GM19372 (cell line): ENCODE measurements around the gene CHP2.
"Not testable (repeated sequence)": the region's sequence is repeated elsewhere in the genome, so short reads cannot be mapped to it uniquely, and the experiment has no call there.

Experiments used
- ATAC-seq: cut with Tn5 transposase; IDR thresholded peaks from one replicate; pipeline ENCODE4 v1.9.1; 2021; ENCODE audit warnings: mild to moderate bottlenecking, low read depth, moderate library complexity; ENCODE audit not compliant: unreplicated experiment

Gene CHP2

DNA sequence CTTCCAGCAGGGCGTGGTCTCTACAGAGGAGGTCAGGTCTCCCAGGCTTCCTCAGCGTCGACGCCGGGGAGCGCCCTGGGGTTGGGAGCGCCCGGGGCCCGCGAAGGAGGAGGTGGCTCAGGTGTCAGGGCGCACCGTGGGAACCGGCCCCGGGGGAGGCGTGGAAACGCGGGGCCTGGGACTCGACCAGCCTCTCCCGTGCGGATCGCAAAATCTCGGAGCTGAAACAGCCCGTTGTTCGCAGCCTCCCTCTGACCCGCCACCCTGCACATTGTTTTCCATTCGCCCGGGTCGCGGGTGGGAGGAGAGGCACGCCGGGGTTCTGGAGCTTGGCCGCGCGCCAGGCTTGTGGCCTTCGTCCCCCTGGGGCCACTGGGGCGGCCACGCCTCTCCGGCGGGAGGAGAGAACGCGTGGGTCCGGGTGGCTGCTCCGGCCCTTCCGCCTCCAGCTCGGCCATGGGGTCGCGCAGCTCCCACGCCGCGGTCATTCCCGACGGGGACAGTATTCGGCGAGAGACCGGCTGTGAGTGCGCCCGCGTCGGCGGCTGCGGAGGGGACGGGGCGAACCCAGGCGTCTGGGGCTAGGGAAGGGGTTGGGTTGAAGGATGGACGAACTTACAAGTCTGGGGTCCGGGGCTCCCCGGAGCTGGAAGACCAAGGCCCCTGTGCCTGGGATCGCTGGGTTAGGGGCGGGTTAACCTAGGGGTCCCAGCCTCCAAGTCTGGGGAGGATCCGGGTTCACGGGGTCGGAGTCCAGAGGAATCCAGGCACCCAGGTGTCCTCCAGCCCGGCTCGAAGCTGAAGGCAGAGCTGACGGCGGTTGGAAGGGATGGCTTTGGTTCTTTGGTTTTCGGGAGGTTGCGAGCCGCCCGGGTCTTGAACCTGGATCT, at the start of gene CHP2:
CHP2 (plus strand) TSS at position 433 of the 890 bp plus-strand sequence; CDS start at position 457, 24 bp downstream.
- no peak for ATAC-seq

DNA sequence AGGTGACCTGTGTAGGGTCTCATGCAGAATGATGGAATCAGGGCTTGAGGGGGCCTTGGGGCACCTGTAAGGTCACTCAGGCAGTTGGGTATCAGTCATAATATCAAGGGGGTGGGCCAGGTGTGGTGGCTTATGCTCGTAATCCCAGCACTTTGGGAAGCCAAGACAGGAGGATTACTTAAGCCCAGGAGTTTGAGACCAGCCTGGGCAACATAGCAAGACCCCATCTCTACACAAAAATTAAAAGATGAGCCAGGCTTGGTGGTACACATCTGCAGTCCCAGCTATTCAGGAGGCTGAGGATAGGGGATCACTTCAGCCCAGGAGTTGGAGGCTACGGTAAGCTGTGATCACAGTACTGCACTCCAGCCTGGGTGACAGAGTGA, 49.3 kb upstream of the CHP2 start:
- ATAC-seq: no peak

DNA sequence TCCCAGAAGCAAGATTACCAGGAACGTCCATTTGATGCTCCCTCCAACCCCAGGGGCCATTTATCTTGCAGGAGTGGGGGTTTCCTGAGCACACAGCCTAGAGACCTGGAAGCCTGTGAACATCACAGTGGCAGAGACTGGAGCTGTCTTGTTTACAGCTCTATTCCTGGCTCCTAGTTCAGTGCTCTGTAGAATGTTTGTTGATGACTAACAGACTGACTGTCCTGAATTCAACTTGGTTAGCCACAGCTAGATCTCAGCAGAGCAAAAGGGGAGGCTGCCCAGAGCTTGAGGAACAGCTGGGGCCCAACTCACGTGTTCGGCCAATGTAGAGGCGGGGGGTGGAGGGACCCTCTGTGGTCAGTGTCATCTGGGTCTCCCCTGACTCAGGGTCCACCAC, 48.4 kb upstream of the CHP2 start:
- ATAC-seq: no peak

DNA sequence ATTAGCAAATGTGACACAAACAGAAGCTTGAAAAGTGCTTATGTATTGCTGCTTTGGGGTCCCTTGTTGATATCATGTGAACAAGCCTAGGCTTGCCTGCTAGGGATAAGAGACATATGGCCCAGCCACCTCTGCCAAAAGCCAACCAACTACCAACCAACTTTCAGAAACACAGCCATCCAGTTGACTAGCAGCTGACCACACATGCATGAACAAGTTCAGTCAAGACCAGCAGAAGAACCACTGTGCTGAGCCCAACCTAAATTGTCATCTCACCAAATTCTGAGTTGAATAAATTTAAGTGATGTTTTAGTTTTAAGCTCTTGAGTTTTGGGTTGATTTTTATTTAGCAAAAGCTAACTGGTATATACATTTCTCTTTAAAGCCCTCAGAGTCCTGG, 45.3 kb upstream of the CHP2 start:
- ATAC-seq: no peak

DNA sequence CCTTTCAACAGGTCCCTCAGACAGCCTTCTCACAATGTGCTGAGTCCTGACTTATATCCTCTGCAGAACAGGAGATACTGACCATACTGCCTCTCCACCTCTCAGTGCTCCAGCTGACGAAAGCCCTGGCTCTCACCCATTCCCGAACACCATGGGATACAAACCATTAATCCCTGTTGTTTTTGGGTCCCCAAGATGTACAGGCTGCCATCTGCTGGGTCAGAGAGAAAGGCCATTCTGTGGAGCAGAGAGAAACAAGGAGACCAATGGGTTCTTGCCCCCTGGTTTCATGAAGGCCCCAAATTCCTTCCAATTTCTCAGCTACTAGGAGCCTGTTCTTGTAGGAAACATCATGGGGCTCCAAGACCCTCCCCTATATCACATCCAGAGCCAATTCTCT, 44.8 kb upstream of the CHP2 start:
- ATAC-seq: no peak

DNA sequence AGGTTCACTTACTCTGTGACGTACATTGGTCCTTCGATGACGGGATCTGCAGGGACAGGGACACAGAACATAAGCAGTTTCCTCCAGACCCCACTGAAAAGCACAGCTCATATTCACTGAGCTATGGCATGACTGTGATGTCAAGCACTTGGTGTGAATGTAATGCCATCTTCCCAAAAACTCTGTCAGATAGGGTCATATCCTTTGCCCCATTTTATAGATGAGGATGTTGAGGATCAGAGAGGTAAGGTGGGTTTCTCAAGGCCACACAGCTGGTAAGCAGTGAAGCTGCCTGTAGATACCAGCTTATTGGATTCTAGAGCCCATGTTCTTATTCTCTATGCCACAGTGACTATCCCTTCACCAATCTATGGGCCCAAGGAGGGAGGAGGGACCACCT, 44.3 kb upstream of the CHP2 start:
- ATAC-seq: no peak

DNA sequence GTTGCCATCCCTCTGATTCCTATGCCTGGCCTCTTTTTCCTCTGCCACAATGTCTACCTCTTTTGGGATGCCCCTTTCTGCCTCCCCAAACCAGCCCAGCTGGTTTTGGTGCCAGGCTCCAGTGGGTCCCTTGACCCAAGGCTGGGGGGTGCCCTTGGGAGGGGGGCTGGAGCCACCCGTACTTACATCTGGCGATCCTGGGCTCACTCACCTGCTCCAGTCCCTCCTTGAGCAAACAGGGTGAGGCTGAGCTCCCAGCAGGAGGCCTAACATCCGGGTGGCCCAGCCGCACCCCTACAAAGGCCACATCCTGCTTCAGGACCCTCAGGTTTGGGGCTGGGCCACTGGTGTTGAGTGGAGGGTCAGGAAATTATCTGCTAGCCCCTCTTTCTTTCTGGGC, 43.0 kb upstream of the CHP2 start:
- ATAC-seq: no peak

DNA sequence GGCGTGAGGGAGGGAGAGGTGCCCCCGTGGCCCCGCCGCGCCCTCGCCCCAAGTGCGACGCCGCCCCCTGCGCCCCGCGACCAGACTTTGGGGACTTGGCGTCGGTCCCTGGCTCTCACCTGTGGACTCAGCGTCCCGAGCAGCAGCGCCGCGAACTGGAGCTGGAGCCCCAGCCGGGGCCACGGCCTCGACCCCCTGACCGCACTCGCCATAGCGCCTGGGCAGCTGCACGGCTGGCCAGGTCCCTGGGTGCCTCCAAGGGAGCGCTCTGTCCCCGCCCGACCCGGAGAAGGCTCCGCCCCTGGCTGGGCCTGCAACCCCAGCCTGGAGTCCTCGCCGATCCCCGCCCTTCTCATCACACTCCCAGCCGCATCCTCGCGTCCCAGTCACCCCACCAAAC, 41.9 kb upstream of the CHP2 start, which contains the start of gene ERN2:
ERN2 (minus strand) TSS at position 247 of the 400 bp plus-strand sequence; CDS start at position 212, 35 bp downstream.
- no peak for ATAC-seq

DNA sequence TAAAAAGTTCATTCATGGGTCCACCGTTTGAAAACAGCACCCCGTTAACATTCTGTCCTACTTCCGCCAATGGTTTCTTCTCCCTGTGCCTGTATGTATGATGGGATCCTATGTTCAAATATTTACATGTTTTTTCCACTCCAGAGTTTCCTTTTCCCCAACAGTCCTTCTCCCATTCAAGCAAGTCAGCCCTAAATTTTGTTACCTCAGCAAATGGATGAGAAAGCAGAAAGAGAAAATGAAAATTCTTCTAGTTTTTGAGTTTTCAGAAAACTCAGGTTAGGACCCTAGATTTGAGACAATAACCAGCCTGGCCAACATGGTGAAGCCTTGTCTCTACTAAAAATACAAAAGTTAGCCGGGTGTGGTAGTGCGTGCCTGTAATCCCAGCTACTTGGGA, 38.3 kb upstream of the CHP2 start:
- no peak for ATAC-seq

DNA sequence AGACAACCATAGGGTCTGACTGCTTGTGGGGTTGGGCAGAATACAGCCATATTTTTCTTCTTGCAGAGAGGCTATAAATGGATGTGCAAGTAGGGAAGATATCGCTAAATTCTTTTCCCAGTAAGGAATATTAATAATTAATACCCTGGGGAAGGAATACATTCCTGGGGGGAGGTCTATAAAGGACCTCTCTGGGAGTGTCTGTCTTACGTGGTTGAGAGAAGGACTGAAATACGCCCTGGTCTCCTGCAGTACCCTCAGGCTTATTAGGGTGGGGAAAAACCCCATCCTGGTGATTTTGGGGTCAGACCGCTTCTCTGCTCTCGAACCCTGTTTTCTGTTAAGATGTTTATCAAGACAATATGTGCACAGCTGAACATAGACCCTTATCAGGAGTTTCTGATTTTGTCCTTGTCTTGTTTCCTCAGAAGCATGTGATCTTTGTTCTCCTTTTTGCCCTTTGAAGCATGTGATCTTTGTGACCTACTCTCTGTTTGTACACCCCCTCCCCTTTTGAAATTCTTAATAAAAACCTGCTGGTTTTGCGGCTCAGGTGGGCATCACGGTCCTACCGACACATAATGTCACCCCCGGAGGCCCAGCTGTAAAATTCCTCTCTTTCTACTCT, 32.1 kb upstream of the CHP2 start:
- ATAC-seq: not testable (repeated sequence)

DNA sequence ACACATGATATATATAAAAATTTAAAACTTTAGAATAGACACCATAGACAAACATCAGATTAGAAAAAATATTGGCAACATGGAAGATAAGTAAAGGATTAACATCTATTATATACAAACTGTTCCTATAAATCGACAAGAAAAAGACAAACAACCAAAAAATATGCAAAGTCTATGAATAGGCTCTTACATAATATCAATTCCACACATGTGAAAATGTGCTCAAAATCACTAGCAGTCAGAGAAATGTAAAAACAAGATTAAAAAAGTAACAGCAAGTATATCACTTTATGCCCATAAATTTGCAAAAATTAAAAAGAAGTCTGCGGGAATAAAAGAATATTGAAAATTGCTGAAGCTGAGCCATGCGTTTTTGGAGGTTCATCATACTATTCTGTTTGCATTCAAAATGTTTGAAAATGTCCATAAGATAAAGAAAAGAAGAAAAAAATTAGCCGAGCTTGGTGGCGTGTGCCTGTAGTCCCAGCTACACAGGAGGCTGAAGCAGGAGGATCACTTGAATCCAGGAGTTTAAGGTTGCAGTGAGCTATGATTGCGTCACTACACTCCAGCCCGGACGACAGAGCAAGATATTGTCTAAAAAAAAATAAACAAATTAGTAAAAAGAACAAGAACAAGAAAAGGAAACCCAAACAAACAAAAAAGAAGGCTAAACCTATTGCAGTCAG, 30.6 kb upstream of the CHP2 start:
- ATAC-seq: no peak

DNA sequence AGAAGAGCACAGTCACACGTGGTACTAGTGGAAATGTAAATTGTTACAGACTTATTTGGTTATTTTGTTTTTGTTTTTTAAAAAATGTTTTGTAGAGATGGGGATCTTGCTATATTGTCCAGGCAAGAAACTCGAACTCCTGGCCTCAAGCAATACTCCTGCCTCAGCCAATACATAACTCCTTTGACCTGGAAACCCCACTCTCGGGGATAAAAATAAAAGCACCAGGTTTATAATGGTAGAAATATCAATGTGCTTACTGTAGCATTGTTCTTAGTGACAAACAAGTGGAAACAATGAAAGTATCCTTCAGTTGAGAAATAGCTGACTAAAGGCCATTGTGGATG, 30.1 kb upstream of the CHP2 start:
- ATAC-seq: no peak

DNA sequence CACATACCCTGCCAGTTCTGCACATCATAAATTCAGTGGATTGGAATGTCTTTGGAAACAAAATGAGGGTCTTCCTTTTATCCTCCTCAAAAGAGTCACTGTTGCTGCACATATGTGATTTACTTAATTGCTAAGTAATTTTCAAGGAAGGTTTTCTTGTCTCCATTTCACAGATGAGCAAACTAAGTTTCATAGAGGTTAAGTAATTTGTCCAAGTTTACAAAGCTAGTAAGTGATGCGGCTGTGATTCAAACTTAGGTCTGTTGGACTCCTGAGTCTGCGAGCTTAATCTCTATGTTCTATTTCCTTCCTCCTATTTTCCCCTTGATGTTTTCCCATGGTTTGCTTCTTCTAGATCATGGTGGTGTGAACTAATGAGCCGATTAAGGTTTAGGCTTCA, 28.1 kb upstream of the CHP2 start:
- no peak for ATAC-seq

DNA sequence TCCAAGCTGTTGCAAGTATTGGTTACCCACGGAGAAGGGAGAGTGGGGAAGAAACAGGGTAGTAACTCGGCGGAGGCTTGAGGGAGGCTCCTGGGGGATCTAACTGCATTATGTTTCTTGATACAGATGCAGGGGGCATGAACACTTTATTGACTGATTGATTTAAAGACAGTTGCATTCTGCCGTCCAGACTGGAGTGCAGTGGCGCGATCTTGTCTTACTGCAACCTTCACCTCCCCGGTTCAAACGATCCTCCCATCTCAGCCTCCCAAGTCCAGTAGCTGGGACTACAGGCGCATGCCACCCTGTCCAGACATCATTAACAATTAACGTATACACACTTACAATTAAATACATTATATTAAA, 26.7 kb upstream of the CHP2 start:
- no peak for ATAC-seq

DNA sequence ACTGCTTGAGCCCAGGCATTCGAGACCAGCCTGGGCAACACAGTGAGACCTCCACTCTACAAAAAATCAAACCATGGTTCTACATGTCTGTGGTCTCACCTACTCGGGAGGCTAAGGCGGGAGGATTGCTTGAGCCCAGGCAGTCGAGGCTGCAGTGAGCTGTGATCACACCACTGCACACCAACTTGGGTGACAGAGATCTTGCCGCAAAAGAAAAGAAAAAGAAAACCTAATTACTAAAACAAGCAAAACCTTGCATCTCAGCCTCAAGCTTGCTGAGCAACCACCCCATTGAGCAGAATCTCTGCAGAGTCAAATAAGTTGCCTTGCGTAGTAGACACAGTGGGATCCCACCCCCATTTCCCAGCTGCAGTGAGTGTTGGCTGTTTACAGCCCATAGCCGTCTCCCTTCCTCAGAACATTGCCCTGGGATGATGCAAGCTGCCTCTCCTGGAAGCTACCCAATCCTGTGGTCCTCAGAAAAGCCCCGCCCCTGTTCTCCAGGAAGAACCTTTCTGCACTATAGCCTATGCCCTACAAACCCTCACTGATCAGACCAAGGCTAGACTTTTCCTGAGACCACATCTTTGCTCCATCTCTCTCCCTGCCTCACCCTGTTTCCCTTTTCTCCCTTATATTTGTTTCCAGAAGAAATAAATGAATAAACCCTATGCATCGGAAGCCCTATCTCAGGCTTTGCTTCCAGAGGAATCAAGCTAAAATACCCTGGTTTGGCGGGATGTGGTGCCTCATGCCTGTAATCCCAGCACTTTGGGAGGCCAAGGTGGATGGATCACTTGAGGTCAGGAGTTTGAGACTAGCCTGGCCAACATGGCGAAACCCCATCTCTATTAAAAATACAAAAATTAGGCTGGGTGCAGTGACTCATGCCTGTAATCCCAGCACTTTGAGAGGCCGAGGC, 25.1 kb upstream of the CHP2 start:
- ATAC-seq: no peak

DNA sequence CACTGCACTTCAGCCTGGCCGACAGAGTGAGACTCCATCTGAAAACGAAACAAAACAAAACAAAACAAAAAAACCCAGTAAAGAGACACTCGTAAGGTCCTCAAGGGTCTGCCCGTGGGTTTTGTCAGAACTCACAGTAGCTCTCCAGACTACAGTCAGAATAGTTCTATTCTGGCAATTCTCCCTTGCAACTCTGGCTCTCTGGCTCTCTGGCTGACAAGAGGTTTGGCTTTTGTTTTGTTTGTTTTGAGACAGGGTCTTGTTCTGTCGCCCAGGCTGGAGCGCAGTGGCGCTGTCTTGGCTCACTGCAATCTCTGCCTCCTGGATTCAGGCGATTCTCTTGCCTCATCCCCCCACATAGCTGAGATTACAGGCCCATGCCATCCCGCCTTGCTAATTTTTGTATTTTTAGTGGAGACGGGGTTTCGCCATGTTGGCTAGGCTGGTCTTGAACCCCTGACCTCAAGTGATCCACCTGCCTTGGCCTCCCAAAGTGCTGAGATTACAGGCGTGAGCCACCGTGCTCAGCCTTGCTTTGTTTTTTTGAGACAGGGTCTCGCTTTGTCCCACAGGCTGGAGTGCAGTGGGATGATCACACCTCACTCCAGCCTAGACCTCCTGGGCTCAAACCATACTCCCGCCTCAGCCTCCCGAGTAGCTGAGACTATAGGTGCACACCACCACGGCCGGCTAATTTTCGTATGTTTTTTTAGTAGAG, 20.5 kb upstream of the CHP2 start:
- ATAC-seq: no peak

DNA sequence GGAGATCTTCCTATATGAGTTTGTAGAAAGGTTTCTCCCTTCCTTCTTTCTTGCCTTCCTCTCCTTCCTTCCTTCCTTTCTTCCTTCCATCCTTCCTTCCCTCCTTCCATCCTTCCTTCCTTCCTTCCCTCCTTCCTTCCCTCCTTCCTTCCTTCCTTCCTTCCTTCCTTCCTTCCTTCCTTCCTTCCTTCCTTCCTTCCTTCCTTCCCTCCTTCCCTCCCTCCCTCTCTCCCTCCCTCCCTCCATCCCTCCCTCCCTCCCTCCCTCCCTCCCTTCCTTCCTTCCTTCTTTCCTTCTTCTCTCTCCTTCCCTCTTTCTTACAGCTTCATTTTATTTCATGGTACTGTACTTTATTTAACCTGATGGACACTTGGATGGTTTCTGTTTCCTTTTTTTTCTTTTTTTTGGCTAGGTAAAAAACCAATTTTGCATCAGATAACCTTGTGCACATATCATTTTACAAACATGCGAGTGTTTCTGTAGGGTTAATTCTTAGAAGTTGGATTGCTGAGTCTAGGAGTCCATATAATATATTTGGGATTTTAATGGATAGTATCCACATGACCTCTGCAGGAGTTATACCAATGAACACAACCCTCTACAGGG, 17.3 kb upstream of the CHP2 start:
- not testable (repeated sequence) for ATAC-seq

DNA sequence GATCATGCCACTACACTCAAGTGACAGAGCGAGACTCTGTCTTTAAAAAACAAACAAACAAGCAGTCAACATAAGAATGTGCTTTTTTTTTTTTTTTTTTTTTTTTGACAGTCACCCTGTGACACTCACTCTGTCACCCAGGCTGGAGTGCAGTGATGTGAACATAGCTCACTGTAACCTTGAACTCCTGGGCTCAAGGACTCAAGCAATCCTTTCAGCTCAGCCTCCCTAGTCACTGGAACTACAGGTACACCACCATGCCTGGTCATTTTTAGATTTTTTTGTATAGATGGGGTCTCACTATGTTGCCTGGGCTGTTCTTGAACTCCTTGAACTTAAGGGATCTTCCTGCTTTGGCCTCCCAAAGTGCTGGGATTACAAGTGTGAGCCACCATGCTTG, 15.3 kb upstream of the CHP2 start:
- no peak for ATAC-seq

DNA sequence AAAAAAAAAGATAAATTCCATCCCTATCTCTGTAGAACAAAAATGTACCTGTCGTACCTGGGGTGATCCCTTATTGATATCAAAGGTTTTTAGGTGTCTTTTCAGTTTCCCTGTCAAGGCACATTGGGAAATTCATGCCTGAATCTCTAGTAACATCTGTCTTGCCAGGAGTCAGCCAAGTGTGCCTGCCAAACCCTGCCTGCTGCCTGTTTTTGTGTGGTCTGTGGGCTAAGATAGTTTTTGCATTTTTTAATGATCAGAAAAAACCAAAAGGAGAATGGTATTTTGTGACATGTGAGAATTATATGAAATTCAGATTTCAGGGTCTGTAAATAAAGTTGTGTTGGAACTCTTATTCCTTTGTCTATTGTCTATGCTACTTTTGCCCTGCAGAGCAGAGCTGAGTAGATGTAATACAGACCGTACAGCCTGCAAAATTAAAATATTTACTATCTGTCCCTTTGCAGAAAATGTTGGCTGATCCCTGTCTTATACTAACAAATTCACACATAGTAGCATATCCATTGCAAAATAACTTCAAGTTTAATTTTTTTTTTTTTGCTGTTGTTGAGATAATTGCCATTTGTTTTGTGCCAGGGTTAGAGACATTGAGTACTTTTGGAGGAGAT, 13.0 kb upstream of the CHP2 start:
- no peak for ATAC-seq
